ENCODE data around the gene ARHGAP4.

The ARHGAP4 gene

DNA sequence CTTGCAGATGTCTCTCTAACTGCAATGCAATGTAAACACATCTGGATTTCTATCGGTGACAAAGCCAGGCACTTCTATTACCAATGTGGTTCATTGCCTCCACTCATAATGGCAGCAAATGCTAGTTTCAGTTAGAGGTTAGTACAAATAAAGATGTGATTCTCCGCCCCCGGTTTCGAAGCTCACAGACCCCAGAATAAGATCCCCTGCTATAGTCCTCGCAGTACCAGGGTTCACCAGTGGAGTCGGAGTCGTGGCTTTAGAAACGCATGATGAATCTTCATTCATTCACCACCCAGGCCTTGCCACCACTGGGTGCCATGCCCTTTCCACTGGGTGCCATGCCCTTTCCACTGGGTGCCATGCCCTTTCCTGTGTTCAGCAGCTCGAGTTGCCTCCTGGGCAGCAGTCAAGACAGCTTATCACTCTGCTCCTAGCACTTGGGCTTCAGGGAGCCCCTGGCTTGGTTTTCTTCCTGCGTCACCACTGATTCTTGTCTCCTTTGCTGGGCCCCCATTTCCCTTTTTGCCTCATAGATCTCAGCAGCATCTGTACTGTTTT lies 12.2 kb upstream of the ARHGAP4 start:
- H3K27ac ChIP-seq: no peak overlapping the region
- peaks cover 0 to 16% (median 10%) of the 10 kb centered on the region in 4 donors for H3K4me1 ChIP-seq
- no peaks in the 10 kb centered on the region for H3K27me3 ChIP-seq
- DNase-seq: no peak
- intact Hi-C loops (cut with DNase I; ENCODE audit: low total_unique reads): no loop called here
- no peak overlapping the region for H3K4me3 ChIP-seq
- TF ChIP-seq, protein P1, sequence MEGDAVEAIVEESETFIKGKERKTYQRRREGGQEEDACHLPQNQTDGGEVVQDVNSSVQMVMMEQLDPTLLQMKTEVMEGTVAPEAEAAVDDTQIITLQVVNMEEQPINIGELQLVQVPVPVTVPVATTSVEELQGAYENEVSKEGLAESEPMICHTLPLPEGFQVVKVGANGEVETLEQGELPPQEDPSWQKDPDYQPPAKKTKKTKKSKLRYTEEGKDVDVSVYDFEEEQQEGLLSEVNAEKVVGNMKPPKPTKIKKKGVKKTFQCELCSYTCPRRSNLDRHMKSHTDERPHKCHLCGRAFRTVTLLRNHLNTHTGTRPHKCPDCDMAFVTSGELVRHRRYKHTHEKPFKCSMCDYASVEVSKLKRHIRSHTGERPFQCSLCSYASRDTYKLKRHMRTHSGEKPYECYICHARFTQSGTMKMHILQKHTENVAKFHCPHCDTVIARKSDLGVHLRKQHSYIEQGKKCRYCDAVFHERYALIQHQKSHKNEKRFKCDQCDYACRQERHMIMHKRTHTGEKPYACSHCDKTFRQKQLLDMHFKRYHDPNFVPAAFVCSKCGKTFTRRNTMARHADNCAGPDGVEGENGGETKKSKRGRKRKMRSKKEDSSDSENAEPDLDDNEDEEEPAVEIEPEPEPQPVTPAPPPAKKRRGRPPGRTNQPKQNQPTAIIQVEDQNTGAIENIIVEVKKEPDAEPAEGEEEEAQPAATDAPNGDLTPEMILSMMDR (IDR thresholded peaks at IDR 0.05): no peak
- H3K9me3 ChIP-seq: no peaks in the 10 kb centered on the region
- H3K36me3 ChIP-seq: peaks cover 0 to under 1% (median 0%) of the 10 kb centered on the region in 3 donors

DNA sequence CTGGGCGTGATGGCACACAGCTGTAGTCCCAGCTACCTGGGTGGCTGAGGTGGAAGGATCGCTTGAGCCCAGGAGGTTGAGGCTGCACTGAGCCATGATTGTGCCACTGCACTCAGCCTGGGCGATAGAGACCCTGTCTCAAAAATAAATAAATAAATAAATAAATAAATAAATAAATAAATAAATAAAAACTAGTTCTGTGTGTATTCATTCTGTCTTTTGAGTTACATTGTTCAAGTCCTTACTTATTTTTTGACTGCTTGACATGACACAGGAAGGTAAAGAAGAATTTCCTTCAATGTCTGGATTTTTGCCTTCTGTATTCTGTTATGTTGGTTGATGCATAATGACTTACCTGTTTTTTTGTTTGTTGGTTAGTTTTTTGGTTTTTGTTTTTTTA lies 11.0 kb upstream of the ARHGAP4 start:
- peaks cover 0 to 13% (median 3%) of the 10 kb centered on the region in 3 donors for H3K36me3 ChIP-seq
- H3K4me1 ChIP-seq: peaks cover 0 to 21% (median 12%) of the 10 kb centered on the region in 4 donors
- no peak for DNase-seq
- no peaks in the 10 kb centered on the region for H3K27me3 ChIP-seq
- H3K27ac ChIP-seq: no peak overlapping the region
- intact Hi-C loops (cut with DNase I; ENCODE audit: low total_unique reads): no loop called here
- TF ChIP-seq, protein P1 (IDR thresholded peaks at IDR 0.05): no peak
- no peak overlapping the region for H3K4me3 ChIP-seq
- H3K9me3 ChIP-seq: no peaks in the 10 kb centered on the region

DNA sequence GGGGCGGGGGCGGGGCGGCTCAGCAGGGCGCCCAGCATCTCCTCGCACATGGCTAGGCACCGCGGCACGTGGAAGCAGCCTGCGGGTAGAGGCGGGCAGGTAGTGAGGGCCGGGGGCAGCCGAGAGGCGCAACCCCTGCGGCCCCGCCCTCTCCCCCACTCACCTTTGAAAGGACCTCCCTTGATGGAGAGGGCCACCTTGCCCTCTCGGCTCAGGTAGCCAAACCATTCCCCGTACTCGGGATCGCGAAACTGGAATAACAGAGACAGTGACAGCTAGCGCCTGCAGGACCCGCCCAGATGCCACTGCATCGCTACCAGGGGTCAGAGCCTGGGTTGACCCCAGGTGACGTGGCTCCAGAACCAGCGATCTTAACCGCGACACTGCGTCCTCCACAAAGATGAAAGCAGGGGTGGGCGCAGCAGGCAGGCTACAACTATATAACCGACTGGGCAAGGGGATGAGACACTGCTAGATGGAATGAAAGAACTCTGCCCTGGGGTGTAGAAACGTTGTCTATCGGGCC lies 9.3 kb upstream of the ARHGAP4 start:
- DNase-seq: no peak
- H3K9me3 ChIP-seq: no peaks in the 10 kb centered on the region
- intact Hi-C loops (cut with DNase I; ENCODE audit: low total_unique reads): no loop called here
- H3K27ac ChIP-seq: peak overlapping the region in 1 of 2 donors; percentile 61
- TF ChIP-seq, protein P1 (IDR thresholded peaks at IDR 0.05): no peak
- H3K36me3 ChIP-seq: peaks cover 0 to 30% (median 20%) of the 10 kb centered on the region in 3 donors
- no peaks in the 10 kb centered on the region for H3K27me3 ChIP-seq
- H3K4me1 ChIP-seq: peaks cover 0 to 21% (median 12%) of the 10 kb centered on the region in 4 donors
- H3K4me3 ChIP-seq: peak overlapping the region; percentile 66 to 75

DNA sequence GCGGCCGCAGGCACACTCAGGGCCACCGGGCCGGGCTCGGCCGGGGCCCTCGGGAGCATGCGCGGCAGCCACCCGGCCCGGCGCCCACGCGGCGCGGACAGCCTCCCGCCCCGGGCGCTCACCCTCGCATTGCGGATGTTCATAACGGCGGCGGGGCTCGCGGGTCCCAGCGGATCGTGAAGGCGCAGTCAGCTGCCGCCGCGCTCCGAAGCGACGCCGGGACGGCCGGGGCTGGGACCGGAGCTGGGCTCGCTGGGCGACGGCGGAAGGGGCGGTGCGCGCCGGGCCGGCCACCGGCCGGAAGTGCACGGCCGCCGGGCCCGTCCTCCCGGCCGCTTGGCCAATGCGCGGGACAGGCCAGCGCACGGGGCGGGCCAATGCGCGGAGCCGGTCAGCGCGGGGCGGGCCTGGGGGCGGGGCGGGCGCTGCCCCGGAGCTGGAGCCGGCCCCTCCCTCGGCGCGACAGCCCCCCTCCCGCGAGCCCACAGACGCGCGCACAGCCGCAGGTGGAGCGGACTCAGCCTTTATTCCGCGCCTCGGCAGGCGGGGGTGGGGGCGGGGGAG lies 8.8 kb upstream of the ARHGAP4 start, which contains the start of gene NAA10:
Gene NAA10 (minus strand): TSS at position 276 of the 564 bp plus-strand sequence. CDS start 133 bp downstream, at position 143.
- H3K4me3 ChIP-seq: peak within 1 kb of the TSS; percentile 66 to 75
- intact Hi-C loops (cut with DNase I; ENCODE audit: low total_unique reads): no loop called here
- DNase-seq: peak; percentile 44 to 84
- peak within 1 kb of the TSS; percentile 33 to 61 for H3K27ac ChIP-seq
- no peaks in the 10 kb centered on the region for H3K27me3 ChIP-seq
- H3K4me1 ChIP-seq: peaks cover 0 to 21% (median 12%) of the 10 kb centered on the region in 4 donors
- TF ChIP-seq, protein P1 (IDR thresholded peaks at IDR 0.05): no peak
- peaks cover 0 to 35% (median 24%) of the 10 kb centered on the region in 3 donors for H3K36me3 ChIP-seq
- H3K9me3 ChIP-seq: no peaks in the 10 kb centered on the region

DNA sequence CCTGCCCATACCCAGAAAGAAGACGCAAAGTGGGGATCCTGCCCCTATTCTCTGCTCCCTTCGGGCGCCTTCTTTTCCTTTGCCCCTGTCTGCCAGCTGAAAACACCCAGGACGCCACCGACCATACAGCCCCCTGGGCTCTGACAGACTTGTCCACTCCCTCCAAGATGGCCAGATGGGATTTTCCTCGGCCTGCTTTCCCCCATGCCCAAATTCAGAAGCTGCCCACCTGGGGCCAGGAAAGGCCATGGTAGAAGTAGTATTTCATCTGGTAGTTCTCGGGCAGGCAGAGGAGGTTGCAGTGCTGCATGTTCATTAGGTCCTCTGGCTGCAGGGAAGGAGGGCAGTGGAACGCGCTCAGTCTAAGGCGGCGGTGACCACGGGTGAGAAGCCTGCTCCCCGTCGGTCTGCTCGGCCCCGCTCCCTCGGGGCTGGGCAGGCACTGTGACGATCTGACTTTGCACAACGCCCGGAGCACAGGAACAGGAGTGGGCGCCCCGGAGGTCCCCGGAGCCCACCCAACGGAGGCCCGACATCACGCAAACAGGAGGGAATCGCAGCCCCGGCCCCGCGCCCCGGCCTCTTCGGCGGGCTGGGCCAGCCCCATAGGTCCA lies 8.2 kb upstream of the ARHGAP4 start:
- TF ChIP-seq, protein P1 (IDR thresholded peaks at IDR 0.05): no peak
- peak overlapping the region; percentile 33 to 61 for H3K27ac ChIP-seq
- intact Hi-C loops (cut with DNase I; ENCODE audit: low total_unique reads): no loop called here

More for the DNA sequence above, 8.2 kb upstream of the ARHGAP4 start:
- peaks cover 0 to 38% (median 24%) of the 10 kb centered on the region in 3 donors for H3K36me3 ChIP-seq
- no peaks in the 10 kb centered on the region for H3K9me3 ChIP-seq
- DNase-seq: no peak
- peak overlapping the region; percentile 66 to 75 for H3K4me3 ChIP-seq
- peaks cover 0 to 21% (median 12%) of the 10 kb centered on the region in 4 donors for H3K4me1 ChIP-seq
- no peaks in the 10 kb centered on the region for H3K27me3 ChIP-seq
